DOHH2 (cell line): Measurements from ENCODE around the gene UBXN4.

Source experiments
- EZH2phosphoT487 ChIP-seq: fragments of 200-600 bp; sonication (generic); IDR thresholded peaks from 2 replicates; pipeline ENCODE4 v1.6.1; 2017; ENCODE audit warnings: borderline replicate concordance, mild to moderate bottlenecking, antibody characterized with exemption, low read length, moderate library complexity, mixed read lengths
- TF ChIP-seq, protein P1 (sequence below): fragments of 200-600 bp; sonication (generic); IDR thresholded peaks from one replicate; pipeline ENCODE4 v1.5.1; 2014; ENCODE audit warnings: antibody characterized with exemption, mild to moderate bottlenecking, low read depth, low read length; ENCODE audit not compliant: poor library complexity, severe bottlenecking

DNA sequence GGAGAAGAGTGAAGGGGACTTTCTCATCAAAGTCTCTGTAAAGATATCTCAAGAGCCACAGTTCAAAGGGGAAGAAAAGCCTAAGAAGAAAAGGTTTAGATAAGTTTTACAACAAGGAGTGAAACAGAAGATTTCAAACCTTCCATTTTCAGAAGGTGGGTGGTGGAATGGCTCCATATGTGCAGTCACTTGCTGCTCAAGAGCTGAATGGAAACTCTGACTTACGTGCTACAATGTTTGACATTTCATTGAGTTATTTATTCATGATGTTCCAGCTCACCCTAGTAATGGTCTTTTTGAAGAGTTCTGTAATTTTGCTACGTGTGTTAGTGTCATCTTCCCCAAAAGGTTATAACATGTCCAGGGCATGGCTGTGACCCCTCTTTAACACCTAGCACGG, 73.6 kb downstream of the UBXN4 start:
- TF ChIP-seq, protein P1, sequence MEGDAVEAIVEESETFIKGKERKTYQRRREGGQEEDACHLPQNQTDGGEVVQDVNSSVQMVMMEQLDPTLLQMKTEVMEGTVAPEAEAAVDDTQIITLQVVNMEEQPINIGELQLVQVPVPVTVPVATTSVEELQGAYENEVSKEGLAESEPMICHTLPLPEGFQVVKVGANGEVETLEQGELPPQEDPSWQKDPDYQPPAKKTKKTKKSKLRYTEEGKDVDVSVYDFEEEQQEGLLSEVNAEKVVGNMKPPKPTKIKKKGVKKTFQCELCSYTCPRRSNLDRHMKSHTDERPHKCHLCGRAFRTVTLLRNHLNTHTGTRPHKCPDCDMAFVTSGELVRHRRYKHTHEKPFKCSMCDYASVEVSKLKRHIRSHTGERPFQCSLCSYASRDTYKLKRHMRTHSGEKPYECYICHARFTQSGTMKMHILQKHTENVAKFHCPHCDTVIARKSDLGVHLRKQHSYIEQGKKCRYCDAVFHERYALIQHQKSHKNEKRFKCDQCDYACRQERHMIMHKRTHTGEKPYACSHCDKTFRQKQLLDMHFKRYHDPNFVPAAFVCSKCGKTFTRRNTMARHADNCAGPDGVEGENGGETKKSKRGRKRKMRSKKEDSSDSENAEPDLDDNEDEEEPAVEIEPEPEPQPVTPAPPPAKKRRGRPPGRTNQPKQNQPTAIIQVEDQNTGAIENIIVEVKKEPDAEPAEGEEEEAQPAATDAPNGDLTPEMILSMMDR = no peak
- no peak for TF ChIP-seq EZH2phosphoT487
